GM23248 (cell line): ENCODE data around the gene COQ4. TPM values are rescaled to one million over a fixed set of nuclear protein-coding genes. Genes with fewer than 3 reads are reported as not detected.

Source experiments
- DNase-seq: peaks from one replicate; pipeline ENCODE4 v3.0.0-alpha.2; 2015
- H2AFZ ChIP-seq: fragments of 200-600 bp; sonication (generic); 2 replicates; pipeline ENCODE4 v1.6.1; 2016; ENCODE audit warnings: antibody characterized with exemption
- H3F3A ChIP-seq: fragments of 200-600 bp; sonication (generic); 2 replicates; pipeline ENCODE4 v1.6.1; 2016; ENCODE audit warnings: mild to moderate bottlenecking, antibody characterized with exemption, mixed run types; ENCODE audit not compliant: insufficient read depth
- H3K27ac ChIP-seq: fragments of 200-600 bp; sonication (generic); 2 replicates; pipeline ENCODE4 v1.5.1; 2016; ENCODE audit warnings: mild to moderate bottlenecking
- H3K27me3 ChIP-seq: fragments of 200-600 bp; sonication (generic); replicated peaks from 2 replicates; pipeline ENCODE4 v1.6.1; 2016; ENCODE audit warnings: mild to moderate bottlenecking; ENCODE audit not compliant: insufficient read depth
- H3K36me3 ChIP-seq: fragments of 200-600 bp; sonication (generic); 2 replicates; pipeline ENCODE4 v1.6.1; 2016; ENCODE audit warnings: low read depth, mild to moderate bottlenecking
- H3K4me1 ChIP-seq: fragments of 200-600 bp; sonication (generic); 2 replicates; pipeline ENCODE4 v1.6.1; 2016; ENCODE audit warnings: mild to moderate bottlenecking; ENCODE audit not compliant: insufficient read depth
- H3K4me2 ChIP-seq: fragments of 200-600 bp; sonication (generic); one replicate; pipeline ENCODE4 v1.6.1; 2016; ENCODE audit warnings: mild to moderate bottlenecking; ENCODE audit not compliant: unreplicated experiment
- H3K4me3 ChIP-seq: fragments of 200-600 bp; sonication (generic); 2 replicates; pipeline ENCODE4 v1.5.1; 2016; ENCODE audit warnings: mild to moderate bottlenecking
- H3K79me2 ChIP-seq: fragments of 200-600 bp; sonication (generic); 2 replicates; pipeline ENCODE4 v1.6.1; 2016; ENCODE audit warnings: mild to moderate bottlenecking; ENCODE audit not compliant: insufficient read depth
- H3K9ac ChIP-seq: fragments of 200-600 bp; sonication (generic); 2 replicates; pipeline ENCODE4 v1.6.1; 2016; ENCODE audit warnings: mild to moderate bottlenecking
- H3K9me2 ChIP-seq: fragments of 200-600 bp; sonication (generic); 2 replicates; pipeline ENCODE4 v1.6.1; 2016; ENCODE audit warnings: mixed run types, mild to moderate bottlenecking, moderate library complexity; ENCODE audit not compliant: insufficient read depth
- H3K9me3 ChIP-seq: fragments of 200-600 bp; sonication (generic); one replicate; pipeline ENCODE4 v1.6.1; 2017; ENCODE audit warnings: low read depth
- H4K20me1 ChIP-seq: fragments of 200-600 bp; sonication (generic); 2 replicates; pipeline ENCODE4 v1.6.0; 2016; ENCODE audit not compliant: insufficient read depth
- EZH2 ChIP-seq: fragments of 200-600 bp; sonication (generic); IDR thresholded peaks from 2 replicates; pipeline ENCODE4 v1.6.1; 2018; ENCODE audit warnings: antibody characterized with exemption, mild to moderate bottlenecking; ENCODE audit not compliant: insufficient read depth, poor library complexity, severe bottlenecking
- EZH2phosphoT487 ChIP-seq: fragments of 200-600 bp; sonication (generic); IDR thresholded peaks from 2 replicates; pipeline ENCODE4 v1.6.1; 2018; ENCODE audit warnings: antibody characterized with exemption, moderate library complexity, mild to moderate bottlenecking, low read depth; ENCODE audit not compliant: insufficient read depth
- WGBS, 2 experiments: methylation state at CpG; one replicate each; pipeline ENCODE4 v1.1.6; 2015 to 2017; ENCODE audit warnings: low lambda C conversion rate in 2 of 2, low coverage in 1 of 2; ENCODE audit errors: missing lambda C conversion rate in 2 of 2; 5-methylcytosine and 5-hydroxymethylcytosine counted together
- in situ Hi-C: fragments of 300-500 bp; cut with MboI; formaldehyde crosslinking; loops from 2 replicates; pipeline ENCODE4 v1.15.0; 2020
- polyA plus RNA-seq: library from polyadenylated mRNA; unstranded; fragments of >200 nt; fragmentation: Nextera tagmentation; extraction: Ambion mirVana; gene quantifications from 2 replicates; pipeline ENCODE4 v1.2.1, GENCODE V29; 2016
- total RNA-seq: library from RNA; depleted of rRNA; stranded (reverse); fragments of >200 nt; shearing (Covaris generic); gene quantifications from 2 replicates; pipeline ENCODE4 v1.2.3, GENCODE V29; 2014

The COQ4 gene
- total and polyA plus RNA-seq, 2 experiments from 2014 or later, result 34.1 to 46.8 TPM

DNA sequence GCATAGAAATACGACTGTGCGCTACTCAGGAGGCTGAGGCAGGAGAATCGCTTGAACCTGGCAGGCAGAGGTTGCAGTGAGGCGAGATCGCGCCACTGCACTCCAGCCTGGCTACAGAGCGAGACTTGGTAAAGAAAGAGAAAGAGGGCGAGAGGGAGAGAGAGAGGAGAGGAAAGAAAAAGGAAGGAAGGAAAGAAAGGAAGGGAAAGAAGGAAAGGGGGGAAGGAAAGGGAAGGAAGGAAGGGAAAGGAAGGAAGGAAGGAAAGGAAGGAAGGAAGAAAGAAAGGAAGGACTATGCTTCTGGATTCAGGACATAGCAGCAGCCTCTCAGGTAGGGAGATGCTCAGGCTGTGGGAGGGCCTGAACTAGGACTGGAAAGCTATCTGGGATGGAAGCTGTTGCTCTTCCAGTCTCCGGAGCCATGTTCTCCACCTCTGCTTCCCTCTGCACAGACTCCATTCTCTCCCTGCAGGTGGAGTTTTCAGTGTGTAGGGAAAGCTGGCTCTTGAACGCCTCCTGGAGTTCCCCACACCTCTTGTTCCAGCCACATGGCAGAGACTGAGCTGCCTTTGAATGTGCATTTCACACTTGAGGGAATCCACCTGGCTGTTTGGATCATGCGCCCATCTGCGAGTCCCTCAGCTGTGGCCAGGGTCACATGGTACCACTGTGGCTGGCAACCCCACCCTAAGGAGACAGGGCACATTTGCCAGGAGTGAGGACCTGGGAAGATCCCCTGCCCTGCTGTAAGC is 37.4 kb upstream of the COQ4 start:
- no peak overlapping the region for H2AFZ ChIP-seq

DNA sequence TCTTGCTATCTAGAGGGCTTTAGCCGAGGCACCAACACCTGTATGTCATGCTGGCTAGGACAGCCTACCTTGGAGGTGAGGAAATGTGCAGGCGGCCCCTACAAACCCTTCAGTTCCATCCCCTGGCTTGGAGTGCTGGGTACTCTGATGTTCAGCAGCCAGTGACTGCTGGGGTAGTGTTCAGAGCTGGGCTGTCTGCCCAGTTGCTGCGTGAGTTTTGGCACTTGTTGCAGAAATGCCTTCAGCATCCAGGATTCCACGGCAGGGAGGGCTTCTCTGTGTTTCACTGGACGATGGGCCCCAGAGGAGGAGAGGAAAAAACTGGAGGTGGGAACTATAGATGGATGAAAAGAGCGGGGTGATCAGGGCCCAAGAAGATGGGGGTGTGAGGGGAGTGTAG is 36.2 kb upstream of the COQ4 start:
- H3F3A ChIP-seq, result no peaks in the 10 kb centered on the region; the same call in 1 of the 2 replicates
- H3K79me2 ChIP-seq, result no peaks in the 10 kb centered on the region
- no peak overlapping the region for H2AFZ ChIP-seq
- no peak overlapping the region for H3K4me2 ChIP-seq
- DNase-seq, result peak; percentile 35
- H4K20me1 ChIP-seq, result no peaks in the 10 kb centered on the region
- TF ChIP-seq EZH2phosphoT487 (no peak), EZH2 (no peak)
- no peaks in the 10 kb centered on the region for H3K9me2 ChIP-seq
- peaks cover 9% of the 10 kb centered on the region for H3K4me1 ChIP-seq
- H3K27ac ChIP-seq, result no peak overlapping the region
- H3K4me3 ChIP-seq, result no peak overlapping the region
- in situ Hi-C loops, result no loop called here
- H3K9ac ChIP-seq, result no peak overlapping the region
- WGBS, 2 experiments, result 69 to 71% methylated on average over 6 of the region's 6 CpGs
- no peaks in the 10 kb centered on the region for H3K9me3 ChIP-seq
- H3K27me3 ChIP-seq, result no peaks in the 10 kb centered on the region
- peaks cover 5% of the 10 kb centered on the region; the same call in 1 of the 2 replicates for H3K36me3 ChIP-seq

More for the DNA sequence above, 37.4 kb upstream of the COQ4 start:
- peaks cover 9% of the 10 kb centered on the region for H3K4me1 ChIP-seq
- no peak overlapping the region for H3K4me3 ChIP-seq
- H3K27me3 ChIP-seq, result no peaks in the 10 kb centered on the region
- H3K79me2 ChIP-seq, result no peaks in the 10 kb centered on the region
- H3K9me2 ChIP-seq, result no peaks in the 10 kb centered on the region
- H4K20me1 ChIP-seq, result no peaks in the 10 kb centered on the region
- TF ChIP-seq EZH2, result no peak
- TF ChIP-seq EZH2phosphoT487, result no peak
- no peak overlapping the region for H3K27ac ChIP-seq
- H3K36me3 ChIP-seq, result peaks cover 5% of the 10 kb centered on the region; the same call in 1 of the 2 replicates
- H3F3A ChIP-seq, result no peaks in the 10 kb centered on the region; the same call in 1 of the 2 replicates
- 95 to 99% methylated on average over 12 of the region's 12 CpGs for WGBS, 2 experiments
- in situ Hi-C loops, result no loop called here
- no peak overlapping the region for H3K4me2 ChIP-seq
- H3K9ac ChIP-seq, result no peak overlapping the region
- H3K9me3 ChIP-seq, result no peaks in the 10 kb centered on the region
- DNase-seq, result no peak

DNA sequence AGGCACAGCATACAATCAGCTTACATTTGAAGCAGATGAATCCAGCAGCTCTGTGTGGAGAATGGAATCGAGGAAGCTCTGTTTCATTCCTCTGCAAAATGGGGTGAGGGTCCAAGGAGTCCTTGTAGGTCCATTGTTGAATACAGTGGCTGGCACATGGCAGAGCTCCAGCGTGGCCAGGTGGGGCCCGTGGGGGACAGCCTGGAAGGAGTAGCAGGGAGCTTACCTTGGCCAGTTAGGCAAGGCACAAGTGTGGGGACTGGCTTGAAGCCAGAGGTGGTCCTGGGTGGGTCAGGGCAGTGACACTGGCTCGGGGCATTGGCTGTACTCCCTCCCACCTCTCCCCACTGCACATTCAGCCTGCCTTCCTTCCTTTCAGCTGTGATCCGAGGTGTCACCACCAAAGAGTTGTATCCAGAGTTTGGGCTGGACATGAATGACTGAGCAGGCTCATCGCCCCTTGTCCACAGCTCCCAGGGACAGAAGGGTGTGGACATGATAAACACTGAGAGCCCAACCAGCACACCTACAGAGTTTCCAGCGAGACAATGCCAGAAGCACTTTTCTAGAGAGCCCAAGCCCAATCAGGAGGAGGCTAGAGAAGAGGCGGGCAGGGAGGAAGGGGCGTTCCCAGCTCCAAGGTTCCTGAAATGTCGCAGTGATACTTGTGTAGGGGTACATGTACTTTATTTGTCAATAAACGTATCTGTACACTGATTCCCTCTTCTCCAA is 34.2 kb upstream of the COQ4 start:
- no peaks in the 10 kb centered on the region for H3F3A ChIP-seq
- TF ChIP-seq EZH2 (no peak), EZH2phosphoT487 (no peak)
- H2AFZ ChIP-seq, result no peak overlapping the region
- in situ Hi-C loops, result no loop called here
- no peaks in the 10 kb centered on the region for H3K9me3 ChIP-seq
- no peaks in the 10 kb centered on the region for H3K79me2 ChIP-seq
- WGBS, 2 experiments, result 80 to 83% methylated on average over 11 of the region's 11 CpGs
- DNase-seq, result no peak
- H3K36me3 ChIP-seq, result peaks cover 5% of the 10 kb centered on the region; the same call in 1 of the 2 replicates
- H3K4me3 ChIP-seq, result no peak overlapping the region
- H3K4me1 ChIP-seq, result no peaks in the 10 kb centered on the region
- no peaks in the 10 kb centered on the region for H4K20me1 ChIP-seq
- H3K9me2 ChIP-seq, result no peaks in the 10 kb centered on the region
- no peak overlapping the region for H3K9ac ChIP-seq
- no peak overlapping the region for H3K4me2 ChIP-seq
- no peaks in the 10 kb centered on the region for H3K27me3 ChIP-seq
- no peak overlapping the region for H3K27ac ChIP-seq

DNA sequence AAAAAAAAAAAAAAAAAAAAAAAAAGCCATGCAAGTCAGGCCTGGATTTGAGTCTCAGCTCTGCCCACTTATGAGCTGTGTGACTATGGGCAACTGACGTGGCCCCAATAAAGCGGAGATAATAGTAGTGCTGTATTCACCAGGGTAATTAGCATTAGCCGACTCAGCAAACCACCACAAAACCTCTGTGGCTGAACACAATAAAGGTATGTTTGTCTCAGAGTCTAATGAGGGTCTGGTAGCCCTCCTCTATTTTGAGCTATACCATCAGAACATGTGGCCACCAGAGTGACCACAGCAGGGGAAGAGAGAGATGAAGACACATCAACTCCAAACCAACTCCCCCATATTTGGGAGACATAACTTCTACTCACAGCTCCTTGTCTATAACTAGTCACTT is 30.6 kb upstream of the COQ4 start:
- Histone ChIP-seq H3K9me3 (no peaks in the 10 kb centered on the region), H2AFZ (no peak overlapping the region), H3K27ac (no peak overlapping the region), H3K4me3 (no peak overlapping the region), H4K20me1 (no peaks in the 10 kb centered on the region), H3K27me3 (no peaks in the 10 kb centered on the region), H3K36me3 (peaks cover 5% of the 10 kb centered on the region; the same call in 1 of the 2 replicates), H3K4me2 (no peak overlapping the region), H3K79me2 (no peaks in the 10 kb centered on the region), H3K4me1 (no peaks in the 10 kb centered on the region), H3K9ac (no peak overlapping the region), H3K9me2 (no peaks in the 10 kb centered on the region), H3F3A (no peaks in the 10 kb centered on the region)
- no peak for DNase-seq
- TF ChIP-seq EZH2phosphoT487, result no peak
- no peak for TF ChIP-seq EZH2
- 98 to 100% methylated on average over 3 of the region's 3 CpGs for WGBS, 2 experiments
- in situ Hi-C loops, result no loop called here
